B cell (primary cell): ENCODE results near the gene PROCR. TPM values are rescaled to one million over a fixed set of nuclear protein-coding genes. Genes with fewer than 3 reads are reported as not detected.

Source experiments
- ATAC-seq: fragments of 200-7000 bp; cut with Tn5 transposase; one replicate; pipeline ENCODE4 v1.10.0; 2021; ENCODE audit warnings: low read depth, mild to moderate bottlenecking, moderate number of reproducible peaks, moderate library complexity
- CTCF ChIA-PET: fragments of 350-600 bp; sonication (Branson Sonifier 250); formaldehyde crosslinking; loops from one replicate; lab custom pipeline; 2021; ENCODE audit warnings: antibody characterized with exemption, inconsistent platforms; lab: Charles Lee
- POLR2A ChIA-PET: fragments of 350-600 bp; sonication (Branson Sonifier 250); formaldehyde crosslinking; loops from one replicate; lab custom pipeline; 2021; ENCODE audit warnings: antibody characterized with exemption; lab: Charles Lee
- DNase-seq: peaks from one replicate; pipeline ENCODE4 v3.0.0; 2013
- H2AFZ ChIP-seq: 2 replicates; pipeline ENCODE4 v1.6.1; 2012; ENCODE audit warnings: mild to moderate bottlenecking, low read depth, low read length; ENCODE audit not compliant: insufficient read depth, poor library complexity, severe bottlenecking
- H3K27ac ChIP-seq, 2 donors: 1 replicate in 1 of 2; 2 replicates in 1 of 2; pipeline ENCODE4 v1.5.1; 2012 to 2013; ENCODE audit warnings: low read length in 2 of 2, mild to moderate bottlenecking in 2 of 2, moderate library complexity in 1 of 2
- H3K27me3 ChIP-seq, 4 experiments: fragments of 200-600 bp in 1 of 4; sonication (generic) in 1 of 4; replicated peaks in 1 of 4; 1 replicate in 2 of 4; 2 replicates in 2 of 4; pipeline versions ENCODE4 v1.6.1 to v1.7.0; 2013 to 2016; ENCODE audit warnings: low read length in 3 of 4, mild to moderate bottlenecking in 2 of 4, mixed read lengths in 1 of 4, moderate library complexity in 1 of 4; ENCODE audit not compliant: insufficient read depth in 4 of 4, control insufficient read depth in 3 of 4; ENCODE audit errors: control extremely low read depth in 1 of 4
- H3K36me3 ChIP-seq, 2 experiments: replicated peaks in 1 of 2; 1 replicate in 1 of 2; 2 replicates in 1 of 2; pipeline versions ENCODE4 v1.6.1 to v1.7.1; 2013; ENCODE audit warnings: low read length in 1 of 2; ENCODE audit not compliant: insufficient read depth in 2 of 2, control insufficient read depth in 1 of 2; ENCODE audit errors: control extremely low read depth in 1 of 2, extremely low read depth in 1 of 2
- H3K4me1 ChIP-seq, 2 donors: fragments of 200-600 bp in 1 of 2; sonication (generic) in 1 of 2; 1 replicate in 1 of 2; 2 replicates in 1 of 2; pipeline versions ENCODE4 v1.5.1 to v1.6.1; 2013 to 2017; ENCODE audit warnings: low read length in 2 of 2; ENCODE audit not compliant: control insufficient read depth in 2 of 2, insufficient read depth in 2 of 2
- H3K4me2 ChIP-seq: replicated peaks from 2 replicates; pipeline ENCODE3; 2012; ENCODE audit warnings: mild to moderate bottlenecking, low read depth, low read length; ENCODE audit not compliant: poor library complexity, severe bottlenecking
- H3K4me3 ChIP-seq, 5 experiments: fragments of 200-600 bp in 1 of 5; sonication (generic) in 1 of 5; 1 replicate in 3 of 5; 2 replicates in 2 of 5; pipeline versions ENCODE4 v1.5.1 to v1.7.0; 2011 to 2016; ENCODE audit warnings: low read length in 4 of 5, mild to moderate bottlenecking in 4 of 5, low read depth in 2 of 5, control low read depth in 1 of 5, moderate library complexity in 1 of 5; ENCODE audit not compliant: insufficient read depth in 1 of 5; ENCODE audit errors: control extremely low read depth in 1 of 5, extremely low read depth in 1 of 5
- H3K79me2 ChIP-seq: fragments of 200-600 bp; sonication (generic); one replicate; pipeline ENCODE4 v1.6.0; 2016; ENCODE audit warnings: low read length; ENCODE audit not compliant: control insufficient read depth, insufficient read depth
- H3K9ac ChIP-seq: fragments of 200-600 bp; sonication (generic); 2 replicates; pipeline ENCODE4 v1.6.1; 2017; ENCODE audit warnings: mild to moderate bottlenecking, low read length, moderate library complexity
- H3K9me3 ChIP-seq, 3 donors: one replicate each; pipeline versions ENCODE4 v1.6.1 to v1.7.1; 2013; ENCODE audit warnings: low read length in 2 of 3; ENCODE audit not compliant: control insufficient read depth in 2 of 3, insufficient read depth in 1 of 3; ENCODE audit errors: control extremely low read depth in 1 of 3
- H4K20me1 ChIP-seq: 2 replicates; pipeline ENCODE4 v1.6.0; 2012; ENCODE audit warnings: mild to moderate bottlenecking, low read length; ENCODE audit not compliant: insufficient read depth, control insufficient read depth, poor library complexity, severe bottlenecking
- H3K27ac Mint-ChIP-seq: one replicate; pipeline ENCODE4 v1.8.0; 2021; ENCODE audit warnings: mixed read lengths
- H3K27me3 Mint-ChIP-seq: one replicate; pipeline ENCODE4 v1.8.0; 2021; ENCODE audit warnings: mixed read lengths
- H3K4me1 Mint-ChIP-seq: one replicate; pipeline ENCODE4 v1.8.0; 2021; ENCODE audit warnings: mixed read lengths
- H3K4me3 Mint-ChIP-seq: one replicate; pipeline ENCODE4 v1.8.0; 2021; ENCODE audit warnings: mixed read lengths
- H3K9me3 Mint-ChIP-seq: one replicate; pipeline ENCODE4 v1.8.0; 2022; ENCODE audit warnings: mixed read lengths; ENCODE audit not compliant: insufficient read depth
- CTCF ChIP-seq: fragments of 200-600 bp; IDR thresholded peaks from one replicate; pipeline ENCODE4 v1.8.0; 2022; ENCODE audit warnings: antibody characterized with exemption, mild to moderate bottlenecking
- EZH2 ChIP-seq: IDR thresholded peaks from 2 replicates; pipeline ENCODE4 v1.6.1; 2012; ENCODE audit warnings: borderline replicate concordance, low read depth, mild to moderate bottlenecking, moderate library complexity, low read length; ENCODE audit not compliant: insufficient read depth, poor library complexity, severe bottlenecking
- WGBS: methylation state at CpG from one replicate; pipeline ENCODE4 v1.1.5; 2013; ENCODE audit warnings: missing lambda C conversion rate; ENCODE audit not compliant: insufficient coverage; 5-methylcytosine and 5-hydroxymethylcytosine counted together
- intact Hi-C: fragments of 100-400 bp; cut with micrococcal nuclease; formaldehyde crosslinking; loops from one replicate; pipeline ENCODE4 v1.10.0; 2022
- polyA plus RNA-seq: library from polyadenylated mRNA; depleted of rRNA; stranded (reverse); fragments of >200 nt; gene quantifications from 2 replicates; pipeline ENCODE4 v1.2.3, GENCODE V29; 2012
- total RNA-seq, 2 donors: library from RNA; stranded (reverse); fragments of 120-200 nt in 1 of 2; gene quantifications; 1 replicate in 1 of 2; 2 replicates in 1 of 2; pipeline versions ENCODE4 v1.2.3 to v1.2.4, GENCODE V29; 2013 to 2022

The PROCR gene
- total and polyA plus RNA-seq, 2 donors (not counting 1 experiment from before 2014, with no cell fraction given) = 0.30 to 0.57 TPM

GRCh38 chr20:35206802-35207201, 34.9 kb downstream of the PROCR start:
- H3K27me3 Mint-ChIP-seq = no peaks in the 10 kb centered on the region
- intact Hi-C loops = no loop called here
- no CpG with 5 or more reads among the region's 1 CpG for WGBS

GRCh38 chr20:35207950-35208611, 36.2 kb downstream of the PROCR start:
- H3K9me3 Mint-ChIP-seq = no peaks in the 10 kb centered on the region
- CTCF ChIA-PET = interaction anchor here (0.6 to 5.1 kb wide), 14 partner anchors 9 to 1034 kb away, joined by 3 to 95 read pairs (median 6); partner anchors contain the start of genes EDEM2, NCOA6 and TRPC4AP
- H3K79me2 ChIP-seq = no peaks in the 10 kb centered on the region
- H3K27me3 ChIP-seq = no peaks in the 10 kb centered on the region
- no peak overlapping the region for H3K27ac Mint-ChIP-seq
- no peaks in the 10 kb centered on the region for H3K4me1 Mint-ChIP-seq
- no peak overlapping the region for H3K9ac ChIP-seq
- no peak overlapping the region for H3K4me2 ChIP-seq
- intact Hi-C loops = loop anchor here (1.0 kb wide), 2 partner anchors 63 to 116 kb away; partner anchors contain the start of gene TRPC4AP
- no peaks in the 10 kb centered on the region for H3K4me1 ChIP-seq
- H3K36me3 ChIP-seq = no peaks in the 10 kb centered on the region
- H3K4me3 Mint-ChIP-seq = no peak overlapping the region
- peak; percentile 84 for ATAC-seq
- H4K20me1 ChIP-seq = no peaks in the 10 kb centered on the region
- H3K4me3 ChIP-seq = no peak overlapping the region
- no peak overlapping the region for H3K27ac ChIP-seq
- WGBS = 50% methylated on average over 7 of the region's 8 CpGs
- POLR2A ChIA-PET = no interaction called here
- H3K27me3 Mint-ChIP-seq = no peaks in the 10 kb centered on the region
- H2AFZ ChIP-seq = no peak overlapping the region
- peak; percentile 81 for DNase-seq
- no peaks in the 10 kb centered on the region for H3K9me3 ChIP-seq
- TF ChIP-seq CTCF = peak; percentile 87
- TF ChIP-seq EZH2 = no peak

More at GRCh38 chr20:35206802-35207201, 34.9 kb downstream of the PROCR start:
- Histone ChIP-seq H4K20me1 (no peaks in the 10 kb centered on the region), H3K9ac (no peak overlapping the region), H3K4me1 (no peaks in the 10 kb centered on the region), H3K4me3 (no peak overlapping the region), H3K9me3 (no peaks in the 10 kb centered on the region), H3K79me2 (no peaks in the 10 kb centered on the region), H3K36me3 (no peaks in the 10 kb centered on the region), H3K4me2 (no peak overlapping the region), H3K27ac (no peak overlapping the region), H3K27me3 (no peaks in the 10 kb centered on the region), H2AFZ (no peak overlapping the region)
- POLR2A ChIA-PET = no interaction called here
- Mint-ChIP-seq H3K4me1 (no peaks in the 10 kb centered on the region), H3K9me3 (no peaks in the 10 kb centered on the region), H3K27ac (no peak overlapping the region), H3K4me3 (no peak overlapping the region)
- DNase-seq = no peak
- no peak for ATAC-seq
- no peak for TF ChIP-seq EZH2
- CTCF ChIA-PET = interaction anchor here (1.2 to 5.1 kb wide), 4 partner anchors 9 to 112 kb away, joined by 3 to 95 read pairs (median 20); partner anchors contain the start of genes EDEM2 and TRPC4AP
